Measurements from ENCODE around the gene APOL5. TPM values are rescaled to one million over a fixed set of nuclear protein-coding genes. Genes with fewer than 3 reads are reported as not detected.
"Not testable (repeated sequence)": the region's sequence is repeated elsewhere in the genome, so short reads cannot be mapped to it uniquely, and the experiment has no call there.

The APOL5 gene
- not detected for total RNA-seq

GRCh38 chr22:35717572-35717971 lies at the start of gene APOL5:
TSS of gene APOL5 (plus strand) at chr22:35717872. CDS start at chr22:35717872, 0 bp downstream.
- Mint-ChIP-seq H3K4me1 (no peaks in the 10 kb centered on the region), H3K36me3 (peaks cover 5% of the 10 kb centered on the region), H3K9me3 (peaks cover 5% of the 10 kb centered on the region), H3K27ac (no peak within 1 kb of the TSS), H3K27me3 (peaks cover 12% of the 10 kb centered on the region), H3K4me3 (no peak within 1 kb of the TSS)
- no peak for DNase-seq

- Mint-ChIP-seq H3K9me3 (peaks cover 45% of the 10 kb centered on the region), H3K27me3 (no peaks in the 10 kb centered on the region), H3K4me1 (peaks cover 7% of the 10 kb centered on the region), H3K36me3 (peaks cover 22% of the 10 kb centered on the region), H3K4me3 (no peak overlapping the region), H3K27ac (no peak overlapping the region)
- DNase-seq = no peak
Measured at GRCh38 chr22:35674335-35674734, 43.3 kb upstream of the APOL5 start.

- not testable (repeated sequence) for H3K27me3 Mint-ChIP-seq, DNase-seq, H3K27ac Mint-ChIP-seq, H3K4me3 Mint-ChIP-seq
- H3K9me3 Mint-ChIP-seq = peaks cover 49% of the 10 kb centered on the region
- peaks cover 16% of the 10 kb centered on the region for H3K4me1 Mint-ChIP-seq
- H3K36me3 Mint-ChIP-seq = peaks cover 27% of the 10 kb centered on the region
Measured at GRCh38 chr22:35676065-35676464, 41.6 kb upstream of the APOL5 start.

GRCh38 chr22:35677460-35678187 lies 40.0 kb upstream of the APOL5 start:
- H3K36me3 Mint-ChIP-seq = peaks cover 30% of the 10 kb centered on the region
- DNase-seq = no peak
- H3K27me3 Mint-ChIP-seq = no peaks in the 10 kb centered on the region
- peaks cover 16% of the 10 kb centered on the region for H3K4me1 Mint-ChIP-seq
- peaks cover 49% of the 10 kb centered on the region for H3K9me3 Mint-ChIP-seq
- no peak overlapping the region for H3K27ac Mint-ChIP-seq
- no peak overlapping the region for H3K4me3 Mint-ChIP-seq

- H3K4me3 Mint-ChIP-seq = no peak overlapping the region
- H3K36me3 Mint-ChIP-seq = peaks cover 30% of the 10 kb centered on the region
- H3K27me3 Mint-ChIP-seq = no peaks in the 10 kb centered on the region
- peaks cover 16% of the 10 kb centered on the region for H3K4me1 Mint-ChIP-seq
- H3K27ac Mint-ChIP-seq = peak overlapping the region; percentile 11
- no peak for DNase-seq
- peaks cover 43% of the 10 kb centered on the region for H3K9me3 Mint-ChIP-seq
Measured at GRCh38 chr22:35678836-35679235, 38.8 kb upstream of the APOL5 start.

GRCh38 chr22:35679492-35679891 lies 38.2 kb upstream of the APOL5 start:
- not testable (repeated sequence) for H3K4me3 Mint-ChIP-seq, H3K27me3 Mint-ChIP-seq
- H3K27ac Mint-ChIP-seq = peak overlapping the region; percentile 86
- H3K9me3 Mint-ChIP-seq = peaks cover 39% of the 10 kb centered on the region
- peak; percentile 50 for DNase-seq
- H3K36me3 Mint-ChIP-seq = peaks cover 26% of the 10 kb centered on the region
- peaks cover 16% of the 10 kb centered on the region for H3K4me1 Mint-ChIP-seq

- H3K4me3 Mint-ChIP-seq = no peak overlapping the region
- no peak overlapping the region for H3K27ac Mint-ChIP-seq
- peaks cover 16% of the 10 kb centered on the region for H3K4me1 Mint-ChIP-seq
- peaks cover 26% of the 10 kb centered on the region for H3K36me3 Mint-ChIP-seq
- no peak for DNase-seq
- no peaks in the 10 kb centered on the region for H3K27me3 Mint-ChIP-seq
- H3K9me3 Mint-ChIP-seq = peaks cover 28% of the 10 kb centered on the region
Measured at GRCh38 chr22:35681454-35682052, 36.1 kb upstream of the APOL5 start.

- Mint-ChIP-seq H3K4me3 (no peak overlapping the region), H3K27me3 (no peaks in the 10 kb centered on the region), H3K9me3 (peaks cover 17% of the 10 kb centered on the region), H3K27ac (no peak overlapping the region), H3K4me1 (peaks cover 16% of the 10 kb centered on the region), H3K36me3 (peaks cover 17% of the 10 kb centered on the region)
- no peak for DNase-seq
Measured at GRCh38 chr22:35683560-35683959, 34.1 kb upstream of the APOL5 start.

GRCh38 chr22:35684270-35684700 lies 33.4 kb upstream of the APOL5 start:
- Mint-ChIP-seq H3K27me3 (no peaks in the 10 kb centered on the region), H3K36me3 (peaks cover 10% of the 10 kb centered on the region), H3K4me3 (no peak overlapping the region), H3K4me1 (peaks cover 10% of the 10 kb centered on the region), H3K9me3 (peaks cover 10% of the 10 kb centered on the region), H3K27ac (no peak overlapping the region)
- no peak for DNase-seq

- Mint-ChIP-seq H3K27me3 (no peaks in the 10 kb centered on the region), H3K4me3 (no peak overlapping the region), H3K4me1 (peaks cover 6% of the 10 kb centered on the region), H3K36me3 (peaks cover 9% of the 10 kb centered on the region), H3K9me3 (peaks cover 8% of the 10 kb centered on the region), H3K27ac (no peak overlapping the region)
- no peak for DNase-seq
Measured at GRCh38 chr22:35684732-35685131, 32.9 kb upstream of the APOL5 start.

- Mint-ChIP-seq H3K9me3 (peaks cover 7% of the 10 kb centered on the region), H3K27me3 (no peaks in the 10 kb centered on the region), H3K4me3 (no peak overlapping the region), H3K4me1 (peaks cover 1% of the 10 kb centered on the region), H3K27ac (no peak overlapping the region), H3K36me3 (peaks cover 6% of the 10 kb centered on the region)
- no peak for DNase-seq
Measured at GRCh38 chr22:35685731-35686130, 31.9 kb upstream of the APOL5 start.

GRCh38 chr22:35686298-35686697 lies 31.4 kb upstream of the APOL5 start:
- peaks cover 3% of the 10 kb centered on the region for H3K36me3 Mint-ChIP-seq
- no peak overlapping the region for H3K27ac Mint-ChIP-seq

GRCh38 chr22:35687461-35687860 lies 30.2 kb upstream of the APOL5 start:
- DNase-seq = no peak
- H3K36me3 Mint-ChIP-seq = no peaks in the 10 kb centered on the region
- no peaks in the 10 kb centered on the region for H3K9me3 Mint-ChIP-seq
- no peak overlapping the region for H3K27ac Mint-ChIP-seq
- no peak overlapping the region for H3K4me3 Mint-ChIP-seq
- H3K4me1 Mint-ChIP-seq = no peaks in the 10 kb centered on the region
- no peaks in the 10 kb centered on the region for H3K27me3 Mint-ChIP-seq

More at GRCh38 chr22:35686298-35686697, 31.4 kb upstream of the APOL5 start:
- DNase-seq = no peak
- H3K4me1 Mint-ChIP-seq = no peaks in the 10 kb centered on the region
- H3K9me3 Mint-ChIP-seq = peaks cover 5% of the 10 kb centered on the region
- no peak overlapping the region for H3K4me3 Mint-ChIP-seq
- H3K27me3 Mint-ChIP-seq = no peaks in the 10 kb centered on the region

- H3K27ac Mint-ChIP-seq = no peak overlapping the region
- no peaks in the 10 kb centered on the region for H3K27me3 Mint-ChIP-seq
- no peaks in the 10 kb centered on the region for H3K4me1 Mint-ChIP-seq
- no peaks in the 10 kb centered on the region for H3K36me3 Mint-ChIP-seq
- no peak for DNase-seq
- H3K9me3 Mint-ChIP-seq = no peaks in the 10 kb centered on the region
- no peak overlapping the region for H3K4me3 Mint-ChIP-seq
Measured at GRCh38 chr22:35688913-35689675, 28.6 kb upstream of the APOL5 start.

GRCh38 chr22:35690001-35690400 lies 27.7 kb upstream of the APOL5 start:
- Mint-ChIP-seq H3K4me1 (no peaks in the 10 kb centered on the region), H3K36me3 (no peaks in the 10 kb centered on the region), H3K27ac (no peak overlapping the region), H3K9me3 (no peaks in the 10 kb centered on the region), H3K27me3 (no peaks in the 10 kb centered on the region), H3K4me3 (no peak overlapping the region)
- DNase-seq = no peak

Measured in activated naive CD8-positive, alpha-beta T cell treated with anti-CD3 and anti-CD28 coated beads for 36 hours (primary cell).